NCI-H2171 (cell line): ENCODE results near the gene TADA3.

Source experiments
- DNase-seq: peaks from one replicate; lab custom pipeline; 2025; lab: John Stamatoyannopoulos, UW

The TADA3 gene

GRCh38 chr3:9792405-9793160 is at the start of gene TADA3, which contains the start of gene ARPC4:
Gene TADA3, minus strand, starts transcription at chr3:9792473. Its CDS starts 1,007 bp downstream, at chr3:9791466.
Gene ARPC4, plus strand, starts transcription at chr3:9793082. Its CDS starts 40 bp downstream, at chr3:9793122.
- peak; percentile 87 for DNase-seq

GRCh38 chr3:9841015-9841414 is 48.7 kb upstream of the TADA3 start:
- DNase-seq = no peak

- DNase-seq = no peak
Measured at GRCh38 chr3:9838856-9839255, 46.6 kb upstream of the TADA3 start.

GRCh38 chr3:9837701-9838582 is 45.7 kb upstream of the TADA3 start:
- DNase-seq = no peak

GRCh38 chr3:9834520-9835380 is 42.5 kb upstream of the TADA3 start:
- DNase-seq = no peak

- no peak for DNase-seq
Measured at GRCh38 chr3:9833078-9833477, 40.8 kb upstream of the TADA3 start.

GRCh38 chr3:9831253-9831652 is 39.0 kb upstream of the TADA3 start:
- no peak for DNase-seq

- no peak for DNase-seq
Measured at GRCh38 chr3:9828801-9829755, 36.8 kb upstream of the TADA3 start.

GRCh38 chr3:9826815-9827573 is 34.7 kb upstream of the TADA3 start:
- no peak for DNase-seq

GRCh38 chr3:9825451-9826040 is 33.3 kb upstream of the TADA3 start:
- DNase-seq = no peak

GRCh38 chr3:9820946-9821345 is 28.7 kb upstream of the TADA3 start:
- DNase-seq = no peak

GRCh38 chr3:9820543-9820942 is 28.3 kb upstream of the TADA3 start:
- DNase-seq = no peak

GRCh38 chr3:9818666-9819335 is 26.5 kb upstream of the TADA3 start:
- no peak for DNase-seq

- DNase-seq = no peak
Measured at GRCh38 chr3:9817436-9817835, 25.2 kb upstream of the TADA3 start.

- DNase-seq = no peak
Measured at GRCh38 chr3:9815986-9816385, 23.7 kb upstream of the TADA3 start.

GRCh38 chr3:9812870-9813483 is 20.7 kb upstream of the TADA3 start:
- no peak for DNase-seq

- DNase-seq = no peak
Measured at GRCh38 chr3:9810846-9811245, 18.6 kb upstream of the TADA3 start.

GRCh38 chr3:9810433-9810770 is 18.1 kb upstream of the TADA3 start:
- DNase-seq = no peak
